Cardiac muscle cell (in vitro differentiated cells and primary cell): Measurements from ENCODE around the gene TXNIP. TPM values are rescaled to one million over a fixed set of nuclear protein-coding genes. Genes with fewer than 3 reads are reported as not detected.

ENCODE experiments used
- DNase-seq, 2 donors: peaks; one replicate each; pipeline versions ENCODE4 v3.0.0 to v3.0.0-alpha.2; 2010 to 2017; ENCODE audit warnings: low read depth in 1 of 2, low spot score in 1 of 2
- H3K27ac ChIP-seq: fragments of 200-600 bp; sonication (generic); 2 replicates; pipeline ENCODE4 v1.5.1; 2016
- H3K27me3 ChIP-seq: fragments of 200-600 bp; sonication (generic); 2 replicates; pipeline ENCODE4 v1.6.0; 2016; ENCODE audit warnings: control low read depth
- H3K36me3 ChIP-seq: fragments of 200-600 bp; sonication (generic); 2 replicates; pipeline ENCODE4 v1.5.1; 2016; ENCODE audit warnings: control low read depth
- H3K4me1 ChIP-seq: fragments of 200-600 bp; sonication (generic); 2 replicates; pipeline ENCODE4 v1.8.1; 2017; ENCODE audit warnings: low read depth, mild to moderate bottlenecking, mixed run types
- H3K4me3 ChIP-seq: fragments of 200-600 bp; sonication (generic); 2 replicates; pipeline ENCODE4 v1.5.1; 2016; ENCODE audit warnings: mild to moderate bottlenecking
- H3K9me3 ChIP-seq: fragments of 200-600 bp; sonication (generic); 2 replicates; pipeline ENCODE4 v1.5.1; 2017; ENCODE audit warnings: low read depth, mild to moderate bottlenecking, control low read depth
- polyA plus RNA-seq: library from polyadenylated mRNA; unstranded; fragments of >200 nt; fragmentation: Nextera tagmentation; extraction: Ambion mirVana; gene quantifications from 2 replicates; pipeline ENCODE4 v1.2.1, GENCODE V29; 2016
- total RNA-seq: library from RNA; depleted of rRNA; stranded (reverse); fragments of >200 nt; gene quantifications from 2 replicates; pipeline ENCODE4 v1.2.3, GENCODE V29; 2016
- TF ChIP-seq, protein P1 (sequence below): IDR thresholded peaks from 2 replicates; pipeline ENCODE4 v1.5.1; 2012; ENCODE audit warnings: low read depth, mild to moderate bottlenecking, low read length

Gene TXNIP
- total and polyA plus RNA-seq, 2 experiments from 2014 or later = 172 to 260 TPM

DNA sequence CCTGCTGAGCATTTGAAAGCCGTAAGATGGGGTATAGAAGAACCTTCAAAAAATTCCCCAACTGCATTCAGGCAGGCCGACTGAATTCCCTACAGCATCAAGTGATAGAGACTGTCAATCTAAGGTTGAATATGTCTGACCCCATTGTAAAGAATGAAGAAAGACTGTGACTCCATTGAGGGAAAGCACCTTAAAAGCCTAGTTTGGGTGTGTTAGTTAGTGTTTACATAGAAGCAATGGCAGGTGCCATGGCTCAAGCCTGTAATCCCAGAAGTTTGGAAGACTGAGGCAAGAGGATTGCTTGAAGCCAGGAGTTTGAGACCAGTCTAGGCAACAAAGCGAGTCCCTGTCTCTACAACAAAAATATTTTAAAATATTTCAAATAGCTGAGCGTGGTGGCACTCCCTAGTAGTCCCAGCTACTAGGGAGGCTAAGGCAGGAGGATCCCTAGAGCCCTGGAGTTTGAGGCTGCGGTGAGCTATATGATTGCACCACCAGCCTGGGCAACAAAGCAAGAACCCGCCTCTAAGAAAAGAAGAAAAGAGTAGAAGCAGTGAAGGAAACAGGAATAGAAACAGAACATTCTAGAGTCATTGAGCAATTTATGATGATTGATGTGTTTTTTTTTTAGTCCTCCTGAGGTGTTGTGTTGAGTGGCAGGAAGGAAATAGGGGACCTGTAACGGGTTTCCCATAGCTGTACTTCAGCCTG is 16.5 kb downstream of the TXNIP start:
- H3K4me3 ChIP-seq = no peak overlapping the region
- TF ChIP-seq, protein P1, sequence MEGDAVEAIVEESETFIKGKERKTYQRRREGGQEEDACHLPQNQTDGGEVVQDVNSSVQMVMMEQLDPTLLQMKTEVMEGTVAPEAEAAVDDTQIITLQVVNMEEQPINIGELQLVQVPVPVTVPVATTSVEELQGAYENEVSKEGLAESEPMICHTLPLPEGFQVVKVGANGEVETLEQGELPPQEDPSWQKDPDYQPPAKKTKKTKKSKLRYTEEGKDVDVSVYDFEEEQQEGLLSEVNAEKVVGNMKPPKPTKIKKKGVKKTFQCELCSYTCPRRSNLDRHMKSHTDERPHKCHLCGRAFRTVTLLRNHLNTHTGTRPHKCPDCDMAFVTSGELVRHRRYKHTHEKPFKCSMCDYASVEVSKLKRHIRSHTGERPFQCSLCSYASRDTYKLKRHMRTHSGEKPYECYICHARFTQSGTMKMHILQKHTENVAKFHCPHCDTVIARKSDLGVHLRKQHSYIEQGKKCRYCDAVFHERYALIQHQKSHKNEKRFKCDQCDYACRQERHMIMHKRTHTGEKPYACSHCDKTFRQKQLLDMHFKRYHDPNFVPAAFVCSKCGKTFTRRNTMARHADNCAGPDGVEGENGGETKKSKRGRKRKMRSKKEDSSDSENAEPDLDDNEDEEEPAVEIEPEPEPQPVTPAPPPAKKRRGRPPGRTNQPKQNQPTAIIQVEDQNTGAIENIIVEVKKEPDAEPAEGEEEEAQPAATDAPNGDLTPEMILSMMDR = no peak

DNA sequence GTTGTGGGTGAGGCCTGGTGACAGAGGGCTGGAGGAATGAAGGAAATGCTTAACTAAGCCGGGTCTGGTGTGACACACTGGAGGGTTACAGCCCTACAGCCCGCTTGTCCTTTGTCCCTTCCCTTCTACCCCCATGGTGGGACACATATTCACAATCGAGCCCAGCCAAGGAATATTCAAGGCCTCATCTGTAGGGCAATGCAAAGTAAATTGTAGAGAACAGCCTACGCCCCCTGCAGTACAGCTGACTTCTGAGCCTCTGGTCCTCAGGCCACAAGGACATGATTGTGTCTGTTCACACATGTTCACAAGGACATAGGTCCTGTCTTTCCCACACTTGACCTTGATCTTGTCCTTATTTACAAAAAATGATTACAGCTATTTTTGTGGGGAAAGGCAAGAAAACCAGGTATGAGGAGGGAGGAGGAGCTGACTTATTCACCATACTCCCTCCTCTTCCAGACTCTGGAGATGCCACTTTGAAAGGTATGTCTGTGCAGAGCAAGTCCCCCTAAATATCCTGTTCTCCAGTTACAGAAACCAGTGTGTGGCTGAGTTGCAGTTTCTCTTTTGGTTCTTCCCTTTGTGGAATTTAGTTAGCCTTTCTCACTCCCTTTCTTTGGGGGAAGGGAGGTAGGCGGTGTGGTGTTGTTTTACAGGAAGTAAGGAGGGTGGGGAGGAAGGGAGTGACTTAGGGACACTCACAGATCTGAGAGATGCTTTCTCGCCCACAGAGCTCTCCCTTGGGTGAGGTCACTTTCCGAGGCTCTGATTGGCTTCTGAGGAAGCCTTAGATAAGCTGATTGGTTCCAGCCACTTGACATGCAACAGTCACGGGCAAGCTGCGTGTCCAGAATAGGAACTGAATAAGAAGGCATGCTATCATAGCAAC is 17.3 kb downstream of the TXNIP start:
- DNase-seq = peak; percentile 97 to 100
- Histone ChIP-seq H3K36me3 (no peaks in the 10 kb centered on the region), H3K4me3 (peak overlapping the region; percentile 0), H3K27me3 (no peaks in the 10 kb centered on the region), H3K4me1 (peaks cover 51% of the 10 kb centered on the region), H3K9me3 (no peaks in the 10 kb centered on the region), H3K27ac (peak overlapping the region; percentile 94)
- TF ChIP-seq, protein P1 = peak; percentile 38

More for the DNA sequence above, 16.5 kb downstream of the TXNIP start:
- H3K27ac ChIP-seq = peak overlapping the region; percentile 94
- H3K9me3 ChIP-seq = no peaks in the 10 kb centered on the region
- no peaks in the 10 kb centered on the region for H3K36me3 ChIP-seq
- peaks cover 59% of the 10 kb centered on the region for H3K4me1 ChIP-seq
- DNase-seq = peak in 1 of 2 donors; percentile 62
- H3K27me3 ChIP-seq = no peaks in the 10 kb centered on the region

DNA sequence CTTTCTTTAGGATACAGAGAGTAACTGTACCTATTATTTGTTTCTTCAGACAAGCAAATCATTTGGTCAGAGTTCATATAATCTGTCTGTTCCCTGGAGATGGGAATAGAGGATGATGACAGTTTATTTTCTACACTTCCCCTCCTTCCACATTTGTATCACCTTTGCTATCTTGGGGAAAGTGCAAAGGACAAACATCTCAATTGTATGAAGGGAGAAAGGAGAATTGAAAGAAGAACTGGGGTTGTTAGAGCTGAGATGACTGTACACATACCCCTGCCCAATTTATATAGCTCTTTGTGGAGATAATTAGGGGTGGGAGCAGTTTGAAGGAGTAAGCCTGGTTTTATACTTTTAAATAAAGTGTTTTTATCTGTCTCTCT is 17.9 kb downstream of the TXNIP start:
- peak overlapping the region; percentile 94 for H3K27ac ChIP-seq
- no peaks in the 10 kb centered on the region for H3K36me3 ChIP-seq
- H3K4me3 ChIP-seq = peak overlapping the region; percentile 0
- H3K9me3 ChIP-seq = no peaks in the 10 kb centered on the region
- no peak for DNase-seq
- H3K27me3 ChIP-seq = no peaks in the 10 kb centered on the region
- peaks cover 47% of the 10 kb centered on the region for H3K4me1 ChIP-seq
- TF ChIP-seq, protein P1 = no peak

DNA sequence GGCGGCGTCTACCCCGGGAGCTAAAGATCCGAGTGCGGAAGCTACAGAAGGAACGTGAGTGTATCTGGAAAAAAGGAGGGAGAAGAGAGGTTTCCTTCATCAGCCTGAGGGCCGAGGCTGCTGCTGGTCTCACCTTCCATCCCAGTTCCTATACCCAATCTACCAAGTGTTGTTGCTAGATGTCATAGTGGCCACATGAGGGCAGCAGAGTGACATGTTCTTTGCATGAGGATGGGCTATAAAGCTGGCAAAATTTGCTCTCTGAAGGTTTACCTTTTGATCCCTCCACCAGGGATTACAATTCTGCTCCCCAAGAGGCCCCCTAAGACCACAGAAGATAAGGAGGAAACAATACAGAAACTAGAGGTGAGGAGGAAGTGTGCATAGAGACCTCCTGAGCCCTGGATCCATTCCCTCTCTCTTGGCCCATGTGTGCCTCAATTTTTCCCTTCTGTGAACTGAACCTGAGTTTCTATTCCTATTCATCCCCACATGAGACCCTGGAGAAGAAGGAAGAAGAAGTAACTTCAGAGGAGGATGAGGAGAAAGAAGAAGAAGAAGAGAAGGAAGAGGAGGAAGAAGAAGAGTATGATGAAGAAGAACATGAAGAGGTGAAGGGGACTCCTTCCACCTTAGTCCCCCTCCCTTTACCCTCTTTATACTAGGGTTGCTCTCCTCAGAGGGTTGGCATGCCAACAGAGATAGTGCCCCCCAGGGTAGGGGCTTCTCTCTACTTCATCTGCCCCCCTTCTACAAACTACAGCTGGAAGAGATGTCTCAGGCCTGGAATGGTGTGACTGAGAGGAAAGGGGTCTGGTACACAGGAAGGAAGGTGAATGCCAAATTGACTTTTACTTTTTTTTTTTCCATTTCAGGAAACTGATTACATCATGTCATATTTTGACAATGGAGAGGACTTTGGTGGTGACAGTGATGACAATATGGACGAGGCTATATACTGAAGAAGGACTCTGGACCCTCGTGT is 18.6 kb downstream of the TXNIP start:
- H3K9me3 ChIP-seq = no peaks in the 10 kb centered on the region
- H3K4me1 ChIP-seq = peaks cover 44% of the 10 kb centered on the region
- H3K36me3 ChIP-seq = no peaks in the 10 kb centered on the region
- H3K4me3 ChIP-seq = no peak overlapping the region
- peak; percentile 83 to 89 for DNase-seq
- TF ChIP-seq, protein P1 = peak; percentile 84
- no peaks in the 10 kb centered on the region for H3K27me3 ChIP-seq
- peak overlapping the region; percentile 94 for H3K27ac ChIP-seq

DNA sequence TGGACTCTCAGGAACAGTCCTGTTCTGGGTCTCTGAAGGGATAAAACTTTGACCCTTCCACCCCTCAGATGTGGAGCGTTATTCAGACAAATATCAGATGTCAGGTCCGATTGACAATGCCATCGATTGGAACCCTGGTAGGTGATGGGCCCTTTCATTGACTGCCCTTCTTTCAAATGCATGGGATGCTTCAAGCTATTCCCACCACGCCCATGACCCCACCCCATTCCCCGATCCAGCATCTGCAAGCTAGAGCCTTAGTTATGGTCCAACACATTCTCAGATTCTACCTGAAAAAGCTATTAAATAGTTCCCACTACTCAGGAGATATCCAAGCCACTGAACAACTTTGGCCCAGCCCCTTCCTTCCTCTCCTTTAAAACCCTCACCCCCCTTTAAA is 19.4 kb downstream of the TXNIP start:
- TF ChIP-seq, protein P1 = no peak
- Histone ChIP-seq H3K9me3 (no peaks in the 10 kb centered on the region), H3K27ac (no peak overlapping the region), H3K27me3 (no peaks in the 10 kb centered on the region), H3K4me3 (no peak overlapping the region), H3K36me3 (no peaks in the 10 kb centered on the region), H3K4me1 (peaks cover 37% of the 10 kb centered on the region)
- no peak for DNase-seq
